ENCODE data around the gene AGPAT4.

The AGPAT4 gene

GRCh38 chr6:161091972-161092701 is 181.7 kb downstream of the AGPAT4 start:
- H3K27me3 Mint-ChIP-seq (ENCODE audit: low read depth), result no peaks in the 10 kb centered on the region
- H3K4me1 Mint-ChIP-seq (ENCODE audit: low read depth), result no peaks in the 10 kb centered on the region
- no peak overlapping the region for H3K4me3 Mint-ChIP-seq
- H3K36me3 Mint-ChIP-seq (ENCODE audit: low read depth), result peaks cover 29% of the 10 kb centered on the region
- no peaks in the 10 kb centered on the region for H3K9me3 Mint-ChIP-seq
- H3K27ac Mint-ChIP-seq, result no peak overlapping the region

- Mint-ChIP-seq H3K36me3 (ENCODE audit: low read depth) (peaks cover 29% of the 10 kb centered on the region), H3K4me1 (ENCODE audit: low read depth) (no peaks in the 10 kb centered on the region), H3K9me3 (no peaks in the 10 kb centered on the region), H3K4me3 (no peak overlapping the region), H3K27ac (no peak overlapping the region), H3K27me3 (ENCODE audit: low read depth) (no peaks in the 10 kb centered on the region)
Measured at GRCh38 chr6:161091151-161091550, 182.7 kb downstream of the AGPAT4 start.

- peaks cover 6% of the 10 kb centered on the region for H3K4me1 Mint-ChIP-seq (ENCODE audit: low read depth)
- no peak overlapping the region for H3K27ac Mint-ChIP-seq
- no peak overlapping the region for H3K4me3 Mint-ChIP-seq
- no peaks in the 10 kb centered on the region for H3K27me3 Mint-ChIP-seq (ENCODE audit: low read depth)
- H3K9me3 Mint-ChIP-seq, result no peaks in the 10 kb centered on the region
- H3K36me3 Mint-ChIP-seq (ENCODE audit: low read depth), result peaks cover 31% of the 10 kb centered on the region
Measured at GRCh38 chr6:161088676-161089328, 185.1 kb downstream of the AGPAT4 start.

- Mint-ChIP-seq H3K4me1 (ENCODE audit: low read depth) (peaks cover 6% of the 10 kb centered on the region), H3K27ac (no peak overlapping the region), H3K27me3 (ENCODE audit: low read depth) (no peaks in the 10 kb centered on the region), H3K9me3 (no peaks in the 10 kb centered on the region), H3K4me3 (no peak overlapping the region), H3K36me3 (ENCODE audit: low read depth) (peaks cover 18% of the 10 kb centered on the region)
Measured at GRCh38 chr6:161085246-161085645, 188.6 kb downstream of the AGPAT4 start.

GRCh38 chr6:161082215-161082614 is 191.6 kb downstream of the AGPAT4 start:
- no peaks in the 10 kb centered on the region for H3K27me3 Mint-ChIP-seq (ENCODE audit: low read depth)
- no peak overlapping the region for H3K27ac Mint-ChIP-seq
- peaks cover 16% of the 10 kb centered on the region for H3K4me1 Mint-ChIP-seq (ENCODE audit: low read depth)
- H3K4me3 Mint-ChIP-seq, result no peak overlapping the region
- peaks cover 13% of the 10 kb centered on the region for H3K36me3 Mint-ChIP-seq (ENCODE audit: low read depth)
- no peaks in the 10 kb centered on the region for H3K9me3 Mint-ChIP-seq

- H3K27me3 Mint-ChIP-seq (ENCODE audit: low read depth), result no peaks in the 10 kb centered on the region
- peaks cover 16% of the 10 kb centered on the region for H3K4me1 Mint-ChIP-seq (ENCODE audit: low read depth)
- no peak overlapping the region for H3K27ac Mint-ChIP-seq
- no peaks in the 10 kb centered on the region for H3K9me3 Mint-ChIP-seq
- H3K4me3 Mint-ChIP-seq, result no peak overlapping the region
- peaks cover 11% of the 10 kb centered on the region for H3K36me3 Mint-ChIP-seq (ENCODE audit: low read depth)
Measured at GRCh38 chr6:161080263-161080970, 193.4 kb downstream of the AGPAT4 start.

Data from T-helper 1 cell treated with Interleukin-12 subunit alpha and Interleukin-12 subunit beta and Interleukin-4 antibody, amounts not matched to agents 30 μg/mL and 1 μg/mL, for 36 hours (primary cell).